H1 (cell line): ENCODE results near the gene KPRP. TPM values are rescaled to one million over a fixed set of nuclear protein-coding genes. Genes with fewer than 3 reads are reported as not detected.

Experiments used
- CTCF ChIA-PET: fragments of 300-600 bp; sonication (Branson Sonifier 250); formaldehyde crosslinking; loops from one replicate; lab custom pipeline; 2021; ENCODE audit not compliant: partially characterized antibody; lab: Charles Lee
- POLR2A ChIA-PET: fragments of 300-600 bp; sonication (Branson Sonifier 250); formaldehyde crosslinking; loops from one replicate; lab custom pipeline; 2021; ENCODE audit warnings: inconsistent platforms; ENCODE audit not compliant: partially characterized antibody; lab: Charles Lee
- DNase-seq, 2 experiments: peaks; one replicate each; pipeline versions ENCODE4 v3.0.0 to v3.0.0-alpha.2; 2010 to 2022; ENCODE audit warnings: low spot score in 2 of 2, low read depth in 1 of 2, mixed read lengths in 1 of 2
- FAIRE-seq: peaks from 2 replicates; lab custom pipeline; 2011; peaks lifted over from hg19 to GRCh38; lab: Jason Lieb, UNC
- H2AFZ ChIP-seq: 2 replicates; pipeline ENCODE4 v1.8.1; 2012; ENCODE audit warnings: low read length, inconsistent platforms
- H2AK5ac ChIP-seq: 2 replicates; pipeline ENCODE4 v1.6.1; 2013; ENCODE audit warnings: low read depth, low read length
- H2BK120ac ChIP-seq: replicated peaks from 2 replicates; pipeline ENCODE3; 2013; ENCODE audit warnings: low read depth, low read length, inconsistent platforms
- H2BK12ac ChIP-seq: 2 replicates; pipeline ENCODE4 v1.6.1; 2013; ENCODE audit warnings: low read depth, low read length
- H2BK15ac ChIP-seq: 2 replicates; pipeline ENCODE4 v1.6.1; 2013; ENCODE audit warnings: low read length
- H2BK20ac ChIP-seq: 2 replicates; pipeline ENCODE4 v1.6.1; 2013; ENCODE audit warnings: low read length
- H2BK5ac ChIP-seq: 2 replicates; pipeline ENCODE4 v1.6.1; 2013; ENCODE audit warnings: low read depth, low read length
- H3K14ac ChIP-seq: 2 replicates; pipeline ENCODE4 v1.6.1; 2013; ENCODE audit warnings: inconsistent platforms; ENCODE audit not compliant: insufficient read length
- H3K18ac ChIP-seq: 2 replicates; pipeline ENCODE4 v1.6.1; 2013; ENCODE audit warnings: low read length; ENCODE audit errors: extremely low read depth
- H3K23ac ChIP-seq: 2 replicates; pipeline ENCODE4 v1.6.1; 2013; ENCODE audit warnings: inconsistent platforms; ENCODE audit not compliant: insufficient read length
- H3K23me2 ChIP-seq: 2 replicates; pipeline ENCODE4 v1.6.1; 2013; ENCODE audit warnings: low read depth, low read length
- H3K27ac ChIP-seq: 2 replicates; pipeline ENCODE4 v1.6.1; 2011; ENCODE audit warnings: low read depth, low read length, inconsistent platforms
- H3K27me3 ChIP-seq, 4 experiments: replicated peaks in 1 of 4; 1 replicate in 1 of 4; 2 replicates in 3 of 4; pipeline versions ENCODE4 v1.6.1 to v1.8.1; 2011 to 2013; ENCODE audit warnings: low read length in 3 of 4, mild to moderate bottlenecking in 3 of 4, inconsistent platforms in 2 of 4, mixed read lengths in 2 of 4, moderate library complexity in 1 of 4; ENCODE audit not compliant: control insufficient read depth in 3 of 4, insufficient read depth in 3 of 4; ENCODE audit errors: extremely low read depth in 1 of 4
- H3K36me3 ChIP-seq, 4 experiments: 2 replicates each; pipeline versions ENCODE4 v1.6.1 to v1.8.1; 2011 to 2013; ENCODE audit warnings: mild to moderate bottlenecking in 4 of 4, low read length in 3 of 4, moderate library complexity in 2 of 4, control low read depth in 1 of 4, inconsistent platforms in 1 of 4; ENCODE audit not compliant: insufficient read depth in 4 of 4, control insufficient read depth in 2 of 4
- H3K4ac ChIP-seq: replicated peaks from 2 replicates; pipeline ENCODE3; 2013; ENCODE audit warnings: low read length, low read depth, mixed read lengths, inconsistent platforms; ENCODE audit not compliant: insufficient read length
- H3K4me1 ChIP-seq, 4 experiments: replicated peaks in 1 of 4; 1 replicate in 1 of 4; 2 replicates in 3 of 4; pipeline versions ENCODE4 v1.6.1 to v1.8.1; 2011 to 2013; ENCODE audit warnings: low read length in 3 of 4, inconsistent platforms in 2 of 4, mixed read lengths in 1 of 4; ENCODE audit not compliant: insufficient read depth in 4 of 4, control insufficient read depth in 3 of 4
- H3K4me2 ChIP-seq, 2 experiments: 2 replicates each; pipeline versions ENCODE4 v1.6.1 to v1.8.1; 2011 to 2013; ENCODE audit warnings: low read depth in 2 of 2, low read length in 2 of 2, control low read depth in 1 of 2, inconsistent platforms in 1 of 2, mild to moderate bottlenecking in 1 of 2; ENCODE audit not compliant: insufficient read depth in 1 of 2
- H3K4me3 ChIP-seq, 4 experiments: fragments of 200-600, 300-600 bp in 1 of 4; sonication (generic), shearing (Covaris generic), sonication (Bioruptor Twin) in 1 of 4; 2 replicates each; pipeline versions ENCODE4 v1.5.1 to v1.8.1; 2011 to 2016; ENCODE audit warnings: low read length in 4 of 4, low read depth in 3 of 4, control low read depth in 2 of 4, inconsistent platforms in 2 of 4, mild to moderate bottlenecking in 2 of 4, mixed read lengths in 1 of 4, moderate library complexity in 1 of 4; ENCODE audit not compliant: insufficient read depth in 2 of 4; ENCODE audit errors: extremely low read depth in 1 of 4
- H3K56ac ChIP-seq: replicated peaks from 2 replicates; pipeline ENCODE3; 2013; ENCODE audit warnings: low read depth, mild to moderate bottlenecking, mixed read lengths, low read length, inconsistent platforms; ENCODE audit not compliant: insufficient read length
- H3K79me1 ChIP-seq: 2 replicates; pipeline ENCODE4 v1.6.1; 2013; ENCODE audit warnings: low read depth, low read length, control low read depth
- H3K79me2 ChIP-seq, 2 experiments: 2 replicates each; pipeline versions ENCODE4 v1.6.1 to v1.8.1; 2012 to 2013; ENCODE audit warnings: low read length in 2 of 2, mild to moderate bottlenecking in 2 of 2, inconsistent platforms in 1 of 2; ENCODE audit not compliant: insufficient read depth in 2 of 2, control insufficient read depth in 1 of 2
- H3K9ac ChIP-seq, 4 experiments: replicated peaks in 1 of 4; 1 replicate in 1 of 4; 2 replicates in 3 of 4; pipeline versions ENCODE4 v1.6.1 to v1.8.1; 2011 to 2013; ENCODE audit warnings: low read depth in 3 of 4, low read length in 3 of 4, control low read depth in 2 of 4, mild to moderate bottlenecking in 2 of 4, moderate library complexity in 2 of 4, inconsistent platforms in 1 of 4; ENCODE audit errors: extremely low read depth in 1 of 4
- H3K9me3 ChIP-seq, 2 experiments: 2 replicates each; pipeline versions ENCODE4 v1.6.1 to v1.8.1; 2012 to 2013; ENCODE audit warnings: mild to moderate bottlenecking in 2 of 2, moderate library complexity in 2 of 2, control low read depth in 1 of 2, inconsistent platforms in 1 of 2, low read depth in 1 of 2, low read length in 1 of 2, mixed read lengths in 1 of 2; ENCODE audit not compliant: insufficient read depth in 2 of 2
- H4K20me1 ChIP-seq, 2 experiments: replicated peaks in 1 of 2; 2 replicates each; pipeline versions ENCODE3 to v1.8.1; 2011 to 2013; ENCODE audit warnings: inconsistent platforms in 2 of 2, low read length in 2 of 2, mild to moderate bottlenecking in 1 of 2; ENCODE audit not compliant: insufficient read depth in 2 of 2, control insufficient read depth in 1 of 2
- H4K5ac ChIP-seq: 2 replicates; pipeline ENCODE4 v1.6.1; 2013; ENCODE audit warnings: low read length, low read depth, mixed read lengths, inconsistent platforms; ENCODE audit not compliant: insufficient read length
- H4K8ac ChIP-seq: 2 replicates; pipeline ENCODE4 v1.8.0; 2013; ENCODE audit warnings: mild to moderate bottlenecking, moderate library complexity, low read length, inconsistent platforms; ENCODE audit not compliant: insufficient read depth; ENCODE audit errors: extremely low read depth
- H4K91ac ChIP-seq: replicated peaks from 2 replicates; pipeline ENCODE3; 2013; ENCODE audit warnings: low read length, mixed read lengths, inconsistent platforms; ENCODE audit not compliant: insufficient read length
- BCL11A ChIP-seq, 2 experiments: IDR thresholded peaks; one replicate each; pipeline ENCODE4 v1.6.1; 2011; ENCODE audit warnings: low read depth in 2 of 2, low read length in 2 of 2, mild to moderate bottlenecking in 2 of 2
- CEBPB ChIP-seq: IDR thresholded peaks from 2 replicates; pipeline ENCODE4 v1.6.1; 2012; ENCODE audit warnings: low read depth, low read length
- CHD1 ChIP-seq: IDR thresholded peaks from 2 replicates; pipeline ENCODE4 v1.6.1; 2012; ENCODE audit warnings: low read depth, low read length, improper control_type of control experiment
- EZH2 ChIP-seq: fragments of 200-600 bp; sonication (generic); IDR thresholded peaks from 2 replicates; pipeline ENCODE4 v1.7.1; 2012; ENCODE audit warnings: low read depth, mild to moderate bottlenecking, moderate library complexity, low read length, inconsistent platforms; ENCODE audit not compliant: severe bottlenecking
- NRF1 ChIP-seq: IDR thresholded peaks from 2 replicates; pipeline ENCODE4 v1.6.1; 2011; ENCODE audit warnings: mild to moderate bottlenecking, low read depth, low read length, improper control_type of control experiment
- POU5F1 ChIP-seq: IDR thresholded peaks from 2 replicates; pipeline ENCODE4 v1.6.1; 2011; ENCODE audit warnings: low read depth, mild to moderate bottlenecking, low read length, moderate library complexity
- RBBP5 ChIP-seq: IDR thresholded peaks from 2 replicates; pipeline ENCODE4 v1.7.1; 2012; ENCODE audit warnings: low read depth, mild to moderate bottlenecking, inconsistent platforms, low read length, moderate library complexity, borderline replicate concordance
- RNF2 ChIP-seq: fragments of 200-900, 300-1000 bp; sonication (generic); IDR thresholded peaks from 2 replicates; pipeline ENCODE4 v1.7.1; 2016; ENCODE audit warnings: borderline replicate concordance, low read depth, mild to moderate bottlenecking, antibody characterized with exemption, low read length; ENCODE audit not compliant: poor library complexity, severe bottlenecking; ENCODE audit errors: missing control alignments
- SAP30 ChIP-seq: fragments of 300-600 bp; sonication (generic); IDR thresholded peaks from 2 replicates; pipeline ENCODE4 v1.7.1; 2012; ENCODE audit warnings: low read length, moderate library complexity, mild to moderate bottlenecking, inconsistent platforms; ENCODE audit not compliant: insufficient read depth, insufficient replicate concordance
- SP4 ChIP-seq: IDR thresholded peaks from 2 replicates; pipeline ENCODE4 v1.6.1; 2012; ENCODE audit warnings: low read length, inconsistent platforms
- SUZ12 ChIP-seq: fragments of 200-600 bp; sonication (generic); IDR thresholded peaks from 2 replicates; pipeline ENCODE4 v1.6.1; 2012; ENCODE audit warnings: mild to moderate bottlenecking, inconsistent platforms, low read length, moderate library complexity, mixed read lengths
- TAF7 ChIP-seq: optimal IDR thresholded peaks from 2 replicates; pipeline ENCODE3; 2011; ENCODE audit warnings: low read depth, mild to moderate bottlenecking, inconsistent platforms, low read length, moderate library complexity, borderline replicate concordance
- TBP ChIP-seq: IDR thresholded peaks from 2 replicates; pipeline ENCODE4 v1.6.1; 2011; ENCODE audit warnings: low read depth, low read length, improper control_type of control experiment
- ZNF274 ChIP-seq: IDR thresholded peaks from 2 replicates; pipeline ENCODE4 v1.7.0; 2012; ENCODE audit warnings: low read length, borderline replicate concordance; ENCODE audit errors: extremely low read depth
- WGBS, 2 experiments: shearing (Covaris generic) in 1 of 2; methylation state at CpG; one replicate each; pipeline versions ENCODE4 v1.1.6 to v1.1.7; 2013 to 2015; ENCODE audit warnings: low lambda C conversion rate in 2 of 2, mixed read lengths in 2 of 2, inconsistent platforms in 1 of 2, low coverage in 1 of 2, missing lambda C conversion rate in 1 of 2; ENCODE audit not compliant: insufficient replicate concordance in 2 of 2, insufficient coverage in 1 of 2, insufficient read length in 1 of 2; ENCODE audit errors: extremely low coverage in 1 of 2, missing lambda C conversion rate in 1 of 2; 5-methylcytosine and 5-hydroxymethylcytosine counted together
- polyA plus RNA-seq, 7 experiments: library from polyadenylated mRNA; depleted of rRNA in 3 of 7; stranded (reverse) in 5 of 7; unstranded in 2 of 7; fragments of >200 nt in 5 of 7; fragments of 200-250 nt in 2 of 7; gene quantifications; 1 replicate in 5 of 7; 2 replicates in 1 of 7; 4 replicates in 1 of 7; pipeline versions ENCODE4 v1.2.1 to v1.2.3, GENCODE V29; 2011 to 2013; ENCODE audit warnings: missing spikeins in 2 of 7, mixed read lengths in 2 of 7
- total RNA-seq: library from RNA; stranded (reverse); fragmentation: NEBNext Ultra II Directional; extraction: Animal tissue kit (Norgen Biotek cat#: 25700); gene quantifications from 2 replicates; pipeline ENCODE4 v1.2.1, GENCODE V29; 2021
- TF ChIP-seq, protein P1 (sequence below): IDR thresholded peaks from 2 replicates; pipeline ENCODE4 v1.6.1; 2012; ENCODE audit warnings: inconsistent platforms

The KPRP gene
- total and polyA plus RNA-seq, 2 of the 8 experiments (the other 6 are each of a cell fraction or from before 2014, with no cell fraction given): not detected

- H3K14ac ChIP-seq: no peak overlapping the region
- FAIRE-seq (no peak), DNase-seq (no peak)
- H3K56ac ChIP-seq: no peak overlapping the region
- H2BK5ac ChIP-seq: no peak overlapping the region
- H2AFZ ChIP-seq: no peak overlapping the region
- ChIA-PET CTCF (no interaction called here), POLR2A (no interaction called here)
- no peak overlapping the region for H3K4me2 ChIP-seq
- no peak overlapping the region for H2BK120ac ChIP-seq
- no peak overlapping the region for H2AK5ac ChIP-seq
- no peaks in the 10 kb centered on the region for H3K79me2 ChIP-seq
- H3K4me3 ChIP-seq: no peak overlapping the region
- no peak overlapping the region for H4K5ac ChIP-seq
- peaks cover 0 to under 1% (median 0%) of the 10 kb centered on the region in 4 experiments; a peak in 1 of 7 replicates for H3K27me3 ChIP-seq
- H2BK20ac ChIP-seq: no peak overlapping the region
- H2BK12ac ChIP-seq: no peak overlapping the region
- no peak overlapping the region for H3K27ac ChIP-seq
- 82% methylated on average over 11 of the region's 11 CpGs; no CpG with 5 or more reads in 1 of the 2 experiments for WGBS, 2 experiments
- H3K9me3 ChIP-seq: peaks cover 56 to 67% of the 10 kb centered on the region in 2 experiments
- H4K91ac ChIP-seq: no peak overlapping the region
- H3K18ac ChIP-seq: no peak overlapping the region
- no peaks in the 10 kb centered on the region for H3K79me1 ChIP-seq
- no peak overlapping the region for H3K9ac ChIP-seq
- H4K8ac ChIP-seq: no peak overlapping the region
- no peaks in the 10 kb centered on the region for H4K20me1 ChIP-seq
- H2BK15ac ChIP-seq: no peak overlapping the region
- H3K4me1 ChIP-seq: no peaks in the 10 kb centered on the region
- no peak overlapping the region for H3K4ac ChIP-seq
- no peaks in the 10 kb centered on the region for H3K23me2 ChIP-seq
- H3K36me3 ChIP-seq: no peaks in the 10 kb centered on the region
- H3K23ac ChIP-seq: no peak overlapping the region
- no peak for TF ChIP-seq CEBPB
- TF ChIP-seq, protein P1, sequence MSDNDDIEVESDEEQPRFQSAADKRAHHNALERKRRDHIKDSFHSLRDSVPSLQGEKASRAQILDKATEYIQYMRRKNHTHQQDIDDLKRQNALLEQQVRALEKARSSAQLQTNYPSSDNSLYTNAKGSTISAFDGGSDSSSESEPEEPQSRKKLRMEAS: no peak
- TF ChIP-seq SAP30: no peak
- TF ChIP-seq TBP: no peak
- no peak for TF ChIP-seq CHD1
- TF ChIP-seq TAF7: no peak
- no peak for TF ChIP-seq RNF2
- no peak for TF ChIP-seq ZNF274
- no peak for TF ChIP-seq POU5F1
- TF ChIP-seq SUZ12: no peak
- no peak for TF ChIP-seq RBBP5
- no peak for TF ChIP-seq SP4
- TF ChIP-seq EZH2: no peak
- no peak for TF ChIP-seq NRF1
- no peak for TF ChIP-seq BCL11A (IDR thresholded peaks at IDR 0.05; ENCODE audit: low read depth in 2 of 2, low read length in 2 of 2)
These were observed 18.5 kb downstream of the KPRP start for GRCh38 chr1:152776361-152776760.
